T-helper 1 cell treated with Interleukin-12 subunit alpha and Interleukin-12 subunit beta and Interleukin-4 antibody, amounts not matched to agents 30 μg/mL and 1 μg/mL, for 36 hours (primary cell): ENCODE results near the gene ANKRD35.
"Not testable (repeated sequence)": the region's sequence is repeated elsewhere in the genome, so short reads cannot be mapped to it uniquely, and the experiment has no call there.

Source experiments
- H3K27ac Mint-ChIP-seq: one replicate; pipeline ENCODE4 v1.8.0; 2021; ENCODE audit warnings: mild to moderate bottlenecking, mixed read lengths
- H3K27me3 Mint-ChIP-seq: one replicate; pipeline ENCODE4 v1.8.0; 2021; ENCODE audit warnings: low read depth, mixed read lengths
- H3K36me3 Mint-ChIP-seq: one replicate; pipeline ENCODE4 v1.8.0; 2021; ENCODE audit warnings: low read depth, mixed read lengths
- H3K4me1 Mint-ChIP-seq: one replicate; pipeline ENCODE4 v1.8.0; 2021; ENCODE audit warnings: low read depth, mixed read lengths
- H3K4me3 Mint-ChIP-seq: one replicate; pipeline ENCODE4 v1.8.0; 2021; ENCODE audit warnings: mild to moderate bottlenecking, moderate library complexity, mixed read lengths
- H3K9me3 Mint-ChIP-seq: one replicate; pipeline ENCODE4 v1.8.0; 2021; ENCODE audit warnings: mixed read lengths

Gene ANKRD35

GRCh38 chr1:145822779-145823331 is 62.8 kb downstream of the ANKRD35 start:
- Mint-ChIP-seq H3K4me1 (peaks cover 28% of the 10 kb centered on the region), H3K36me3 (peaks cover 23% of the 10 kb centered on the region)
- not testable (repeated sequence) for H3K27ac Mint-ChIP-seq, H3K4me3 Mint-ChIP-seq, H3K9me3 Mint-ChIP-seq, H3K27me3 Mint-ChIP-seq

DNA sequence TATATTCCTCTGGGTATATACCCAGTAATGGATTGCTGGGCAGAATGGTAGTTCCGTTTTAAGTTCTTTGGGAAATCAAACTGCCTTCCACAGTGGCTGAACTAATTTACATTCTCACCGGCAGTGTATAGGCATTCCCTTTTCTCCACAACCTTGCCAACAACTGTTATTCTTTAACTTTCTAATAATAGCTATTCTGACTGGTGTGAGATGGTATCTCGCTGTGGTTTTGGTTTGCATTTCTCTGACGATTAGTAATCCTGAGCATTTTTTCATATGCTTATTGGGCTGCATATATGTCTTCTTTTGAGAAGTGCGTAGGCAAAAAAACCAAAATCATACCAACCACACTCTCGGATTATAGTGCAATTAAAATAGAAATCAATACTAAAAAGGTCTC is 67.6 kb downstream of the ANKRD35 start:
- not testable (repeated sequence) for H3K27me3 Mint-ChIP-seq, H3K36me3 Mint-ChIP-seq, H3K27ac Mint-ChIP-seq, H3K4me3 Mint-ChIP-seq, H3K4me1 Mint-ChIP-seq, H3K9me3 Mint-ChIP-seq
